HG03378 (cell line): ENCODE results near the gene FBXL5.
"Not testable (repeated sequence)": the region's sequence is repeated elsewhere in the genome, so short reads cannot be mapped to it uniquely, and the experiment has no call there.

Experiments
- ATAC-seq: cut with Tn5 transposase; IDR thresholded peaks from one replicate; pipeline ENCODE4 v1.9.1; 2021; ENCODE audit warnings: mild to moderate bottlenecking, moderate library complexity; ENCODE audit not compliant: unreplicated experiment

Gene FBXL5

GRCh38 chr4:15652841-15653240, 2.3 kb downstream of the FBXL5 start:
- no peak for ATAC-seq

GRCh38 chr4:15652191-15652590, 3.0 kb downstream of the FBXL5 start:
- no peak for ATAC-seq

- ATAC-seq: no peak
Measured at GRCh38 chr4:15651676-15652075, 3.5 kb downstream of the FBXL5 start.

DNA sequence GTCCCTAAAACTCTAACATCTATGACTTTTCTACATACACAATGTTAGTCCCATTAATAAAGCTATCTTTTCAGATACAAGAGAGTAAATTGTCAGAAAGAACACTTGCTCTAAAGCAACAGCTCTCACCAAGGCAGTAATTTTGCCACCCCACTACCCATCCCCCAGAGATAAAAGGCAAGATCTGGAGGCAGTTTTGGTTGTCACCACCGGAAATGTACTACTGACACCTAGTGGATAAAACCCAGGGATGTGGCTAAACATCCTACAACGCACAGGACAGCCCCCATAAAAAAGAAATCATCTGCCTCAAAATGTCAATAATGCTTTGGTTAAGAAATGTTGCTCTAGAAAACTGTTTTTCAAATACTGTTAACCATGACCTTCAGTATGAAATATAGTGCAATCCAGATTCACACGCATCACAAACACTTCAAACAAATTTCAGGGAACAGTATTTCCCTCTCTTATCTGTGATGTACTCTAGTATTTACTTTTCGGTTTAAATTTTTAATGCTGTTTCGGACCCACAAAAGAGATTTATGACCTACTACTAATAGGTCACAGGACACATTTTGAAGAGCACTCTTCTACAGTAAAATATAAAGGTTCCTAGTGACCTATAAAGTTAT, 5.1 kb downstream of the FBXL5 start:
- peak; percentile 52 for ATAC-seq

- ATAC-seq: peak; percentile 62
Measured at GRCh38 chr4:15648600-15648999, 6.6 kb downstream of the FBXL5 start.

- no peak for ATAC-seq
Measured at GRCh38 chr4:15638418-15638817, 16.7 kb downstream of the FBXL5 start.

GRCh38 chr4:15636818-15637217, 18.3 kb downstream of the FBXL5 start:
- ATAC-seq: no peak

GRCh38 chr4:15617407-15617806, 37.8 kb downstream of the FBXL5 start:
- ATAC-seq: not testable (repeated sequence)

GRCh38 chr4:15614891-15615290, 40.3 kb downstream of the FBXL5 start:
- ATAC-seq: not testable (repeated sequence)

DNA sequence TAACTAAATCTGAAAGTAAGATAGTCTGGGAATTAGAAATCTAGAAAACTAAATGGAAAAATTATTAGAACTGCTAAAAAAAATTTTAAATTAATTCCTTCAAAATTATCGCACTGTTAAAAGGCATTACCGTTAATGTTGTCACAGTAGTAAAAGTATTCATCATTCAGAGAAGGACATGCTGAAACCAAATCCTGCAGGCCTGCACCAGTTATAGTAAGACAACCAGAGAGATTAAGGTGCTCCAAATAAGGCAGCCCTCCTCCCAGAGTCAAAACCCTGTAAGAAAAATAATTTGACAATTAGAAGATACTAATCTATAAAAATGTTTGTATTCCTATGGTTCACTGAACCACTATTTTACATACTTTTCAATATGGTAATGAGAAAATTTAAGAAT, 43.0 kb downstream of the FBXL5 start:
- no peak for ATAC-seq

- ATAC-seq: no peak
Measured at GRCh38 chr4:15610855-15611254, 44.3 kb downstream of the FBXL5 start.

DNA sequence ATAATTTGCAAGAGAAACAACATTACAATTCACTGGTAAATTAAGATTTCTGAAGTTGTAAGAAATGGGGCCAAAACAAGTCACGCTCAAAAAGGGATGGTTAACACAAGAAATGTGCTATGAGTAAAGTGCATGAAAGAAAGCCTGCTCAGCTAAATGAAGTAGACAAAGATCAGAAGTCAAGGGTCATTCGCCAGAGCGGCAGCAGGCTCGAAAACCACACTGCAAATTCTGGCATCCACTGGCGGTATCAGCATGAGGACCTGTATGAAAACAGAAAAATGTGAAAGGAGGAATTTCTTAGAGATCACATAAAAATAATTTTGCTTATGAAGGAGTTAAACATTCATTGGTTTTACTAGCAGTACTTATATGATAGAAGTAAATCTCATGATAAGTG, 49.6 kb downstream of the FBXL5 start:
- ATAC-seq: no peak

- no peak for ATAC-seq
Measured at GRCh38 chr4:15601862-15602261, 53.3 kb downstream of the FBXL5 start.

- ATAC-seq: no peak
Measured at GRCh38 chr4:15600176-15600575, 55.0 kb downstream of the FBXL5 start.

DNA sequence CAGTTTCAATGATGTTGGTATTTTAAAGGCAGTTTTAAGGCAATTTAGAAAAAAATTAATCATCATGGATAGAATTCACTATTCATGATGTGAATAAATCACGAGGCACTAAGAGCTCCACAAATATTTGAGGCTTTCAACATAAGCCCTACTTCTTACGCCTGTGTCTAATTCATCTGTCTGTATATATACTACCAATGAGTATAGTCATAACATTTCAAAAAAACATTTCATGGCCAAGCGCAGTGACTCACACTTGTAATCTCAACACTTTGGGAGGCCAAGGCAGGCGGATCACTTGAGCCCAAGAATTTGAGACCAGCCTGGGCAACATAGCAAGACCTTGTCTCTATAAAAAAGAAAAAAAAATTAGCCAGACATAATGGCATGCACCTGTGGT, 56.5 kb downstream of the FBXL5 start:
- no peak for ATAC-seq

DNA sequence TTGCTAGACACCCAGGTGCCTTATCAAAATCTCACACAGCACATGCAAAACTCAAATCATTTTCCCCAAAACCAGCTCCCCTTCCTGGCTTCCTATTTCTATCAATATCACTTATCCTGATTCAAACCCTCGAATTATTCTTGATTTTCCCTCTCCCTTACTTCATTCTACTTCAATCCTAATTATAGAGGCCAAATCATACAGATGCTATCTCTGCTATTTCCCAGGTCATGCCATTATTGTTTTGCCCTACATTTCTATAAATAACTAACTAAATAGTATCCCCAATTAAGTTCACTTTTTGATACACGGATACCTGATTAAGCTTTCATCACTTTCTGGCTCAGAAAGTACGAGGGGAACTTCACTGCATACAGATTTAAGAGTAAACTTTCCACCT, 62.4 kb downstream of the FBXL5 start:
- ATAC-seq: no peak

DNA sequence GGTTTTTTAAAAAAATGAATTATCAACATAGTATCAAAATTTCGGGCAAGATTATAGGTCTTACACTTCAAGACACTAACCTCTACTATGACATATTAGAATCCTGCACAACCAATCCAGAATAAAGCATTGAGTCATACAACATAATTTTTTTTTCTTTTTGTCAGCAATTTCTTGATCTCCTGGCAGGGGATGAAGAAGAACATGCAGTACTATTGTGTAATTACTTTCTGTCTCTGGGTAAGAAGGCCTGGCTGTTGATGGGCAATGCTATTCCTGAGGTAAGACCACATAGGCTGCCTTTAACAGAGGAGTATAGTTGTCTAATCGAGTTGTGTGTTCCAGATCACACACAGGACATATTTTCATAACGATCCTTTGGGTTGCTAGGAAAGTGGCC, 67.5 kb downstream of the FBXL5 start:
- no peak for ATAC-seq

GRCh38 chr4:15586066-15586465, 69.1 kb downstream of the FBXL5 start:
- ATAC-seq: no peak

GRCh38 chr4:15585331-15585730, 69.8 kb downstream of the FBXL5 start:
- no peak for ATAC-seq

DNA sequence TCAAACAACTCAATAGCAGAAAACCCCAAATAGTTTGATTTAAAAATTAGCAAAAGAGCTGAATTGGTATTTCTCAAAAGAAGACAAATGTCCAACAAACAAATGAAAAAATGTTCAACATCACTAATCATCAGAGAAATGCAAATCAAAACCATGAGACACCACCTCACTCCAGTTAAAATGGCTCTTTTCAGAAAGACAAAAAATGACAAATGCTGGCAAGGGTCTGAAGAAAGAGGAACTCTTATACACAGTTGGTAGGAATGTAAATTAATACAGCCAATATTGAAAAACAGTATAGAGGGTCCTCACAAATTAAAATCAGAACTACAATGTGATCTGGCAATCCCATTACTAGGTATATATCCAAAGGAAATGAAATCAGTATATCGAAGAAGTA, 70.4 kb downstream of the FBXL5 start:
- ATAC-seq: no peak

DNA sequence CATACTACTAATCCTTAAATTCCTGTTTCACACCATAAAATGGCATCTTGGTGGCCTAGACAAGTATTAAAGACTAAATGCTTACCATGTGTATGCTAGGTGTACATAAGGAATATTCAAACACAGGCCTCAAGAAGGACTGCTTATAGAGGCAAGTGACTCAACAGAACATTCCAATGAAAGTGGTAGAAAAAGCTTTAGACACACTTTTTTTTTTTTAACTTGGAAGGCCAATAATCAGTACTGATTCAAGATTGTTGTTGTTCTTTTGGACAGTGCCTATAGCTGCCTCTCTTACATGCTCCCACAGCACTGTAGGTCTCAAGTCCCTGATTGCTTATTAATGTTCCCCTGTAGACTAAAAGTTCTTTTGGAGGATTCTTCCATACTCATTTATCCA, 77.6 kb downstream of the FBXL5 start:
- no peak for ATAC-seq

DNA sequence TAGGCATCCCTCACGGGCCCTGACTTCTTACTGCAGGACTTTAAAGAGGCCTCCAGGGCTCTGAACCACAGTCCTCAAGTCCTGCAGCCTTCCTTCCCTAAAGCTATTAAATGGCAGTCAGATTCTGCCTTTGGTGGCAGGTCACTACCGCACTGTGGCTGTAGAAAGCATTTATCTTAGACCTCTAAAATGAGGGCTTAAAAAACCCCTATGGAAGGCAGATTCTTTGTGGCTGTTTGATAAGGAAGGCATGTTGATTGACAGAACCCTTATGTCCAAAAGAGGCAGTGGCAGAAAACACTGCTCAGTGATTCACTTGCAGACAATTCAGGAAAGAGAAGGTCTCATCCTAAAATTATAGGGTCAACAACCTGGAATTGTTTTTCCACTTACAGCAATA, 79.2 kb downstream of the FBXL5 start:
- no peak for ATAC-seq

DNA sequence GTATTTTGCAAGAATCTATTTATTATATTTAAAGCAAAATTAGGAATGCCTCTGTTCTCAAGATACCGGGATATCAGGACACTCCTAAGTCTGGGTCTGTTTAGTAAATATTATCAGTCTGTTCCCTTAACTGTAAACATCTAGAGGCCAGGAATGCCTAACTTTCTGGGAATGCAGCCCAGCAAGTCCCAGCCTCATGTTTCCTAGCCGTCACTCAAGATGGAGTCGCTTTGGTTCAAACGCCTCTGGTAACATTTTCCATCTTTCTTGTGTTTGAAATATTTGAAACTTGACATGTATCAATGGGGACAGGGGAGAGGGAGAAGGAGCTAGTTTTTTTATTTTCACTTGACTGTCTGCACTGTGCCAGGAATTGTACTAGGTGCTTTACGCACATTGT, 85.4 kb downstream of the FBXL5 start:
- no peak for ATAC-seq
